GM12891 (cell line): ENCODE results near the gene PTPRQ.

Source experiments
- PAX5 ChIP-seq: IDR thresholded peaks from 2 replicates; pipeline ENCODE4 v1.6.1; 2011; ENCODE audit warnings: low read length, moderate library complexity, mild to moderate bottlenecking; ENCODE audit not compliant: insufficient read depth, severe bottlenecking
- POLR2A ChIP-seq: IDR thresholded peaks from 2 replicates; pipeline ENCODE4 v1.6.1; 2011; ENCODE audit warnings: low read depth, low read length, control low read depth
- POLR2AphosphoS5 ChIP-seq: IDR thresholded peaks from 2 replicates; pipeline ENCODE4 v1.6.1; 2011; ENCODE audit warnings: low read depth, low read length, control low read depth
- POU2F2 ChIP-seq: IDR thresholded peaks from 2 replicates; pipeline ENCODE4 v1.6.1; 2011; ENCODE audit warnings: low read depth, mild to moderate bottlenecking, control low read depth, low read length, moderate library complexity

DNA sequence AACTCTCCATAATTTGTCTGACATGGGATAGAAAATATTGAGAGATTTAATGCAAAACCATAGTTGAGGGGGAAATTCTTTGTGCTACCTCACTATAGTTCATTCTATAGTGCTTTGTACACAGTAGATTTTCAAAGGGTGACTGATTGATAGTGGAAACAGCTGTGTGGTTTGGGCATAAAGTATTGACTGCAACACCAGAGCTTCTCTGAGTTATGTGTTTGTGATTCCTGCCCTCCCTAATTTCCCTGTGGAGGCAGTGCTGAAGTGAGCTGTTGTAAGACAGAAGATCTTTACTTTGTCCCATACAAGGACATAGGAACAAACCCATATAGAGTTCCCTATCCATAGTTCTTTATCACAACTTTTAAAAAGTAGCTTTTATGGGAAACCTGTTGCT lies 47.1 kb downstream of the PTPRQ start:
- TF ChIP-seq POLR2A (no peak), PAX5 (no peak), POLR2AphosphoS5 (no peak), POU2F2 (no peak)
